H9 (cell line): ENCODE data around the gene CARS1. TPM values are rescaled to one million over a fixed set of nuclear protein-coding genes. Genes with fewer than 3 reads are reported as not detected.

Experiments
- DNase-seq: peaks from one replicate; pipeline ENCODE4 v3.0.0-alpha.2; 2017
- H2AFZ ChIP-seq: one replicate; pipeline ENCODE4 v1.6.1; 2013; ENCODE audit warnings: mild to moderate bottlenecking, low read length, control low read depth, moderate library complexity
- H2AK5ac ChIP-seq: 2 replicates; pipeline ENCODE4 v1.6.1; 2013; ENCODE audit warnings: low read length, control low read depth, mixed read lengths; ENCODE audit not compliant: insufficient read length
- H2BK120ac ChIP-seq: one replicate; pipeline ENCODE4 v1.6.1; 2013; ENCODE audit warnings: low read depth, mild to moderate bottlenecking, low read length, control low read depth, inconsistent platforms; ENCODE audit not compliant: poor library complexity, severe bottlenecking
- H2BK12ac ChIP-seq: 2 replicates; pipeline ENCODE4 v1.6.1; 2013; ENCODE audit warnings: low read length, control low read depth, mixed read lengths, low read depth; ENCODE audit not compliant: insufficient read length
- H2BK15ac ChIP-seq: 2 replicates; pipeline ENCODE4 v1.6.1; 2013; ENCODE audit warnings: low read depth, low read length, control low read depth
- H2BK20ac ChIP-seq: one replicate; pipeline ENCODE4 v1.6.1; 2013; ENCODE audit warnings: low read depth, mild to moderate bottlenecking, low read length, control low read depth, inconsistent platforms; ENCODE audit not compliant: poor library complexity, severe bottlenecking
- H2BK5ac ChIP-seq: 2 replicates; pipeline ENCODE4 v1.6.1; 2013; ENCODE audit warnings: low read length, control low read depth, mixed read lengths; ENCODE audit not compliant: insufficient read length
- H3K14ac ChIP-seq: 2 replicates; pipeline ENCODE4 v1.6.1; 2013; ENCODE audit warnings: low read length, control low read depth; ENCODE audit not compliant: insufficient read depth
- H3K18ac ChIP-seq: 2 replicates; pipeline ENCODE4 v1.6.1; 2013; ENCODE audit warnings: low read depth, mild to moderate bottlenecking, mixed read lengths, low read length, control low read depth; ENCODE audit not compliant: insufficient read length
- H3K23ac ChIP-seq: 2 replicates; pipeline ENCODE4 v1.6.1; 2013; ENCODE audit warnings: low read length, control low read depth, mixed read lengths, low read depth; ENCODE audit not compliant: insufficient read length
- H3K23me2 ChIP-seq: 2 replicates; pipeline ENCODE4 v1.6.1; 2013; ENCODE audit warnings: low read depth, mild to moderate bottlenecking, mixed read lengths, low read length, control low read depth; ENCODE audit not compliant: insufficient read length, poor library complexity, severe bottlenecking
- H3K27ac ChIP-seq: 2 replicates; pipeline ENCODE4 v1.5.1; 2013; ENCODE audit warnings: low read length, control low read depth, mixed read lengths, low read depth; ENCODE audit not compliant: insufficient read length
- H3K27me3 ChIP-seq: 2 replicates; pipeline ENCODE4 v1.6.1; 2013; ENCODE audit warnings: low read length, control low read depth, inconsistent platforms; ENCODE audit not compliant: insufficient read depth
- H3K4ac ChIP-seq: 2 replicates; pipeline ENCODE4 v1.6.1; 2013; ENCODE audit warnings: low read depth, mild to moderate bottlenecking, control low read depth, inconsistent platforms, low read length, moderate library complexity
- H3K4me1 ChIP-seq: 2 replicates; pipeline ENCODE4 v1.6.1; 2013; ENCODE audit warnings: low read length, control low read depth, inconsistent platforms; ENCODE audit not compliant: insufficient read depth
- H3K4me2 ChIP-seq: 2 replicates; pipeline ENCODE4 v1.6.1; 2013; ENCODE audit warnings: low read length, control low read depth, mixed read lengths; ENCODE audit not compliant: insufficient read length, insufficient read depth
- H3K56ac ChIP-seq: 2 replicates; pipeline ENCODE4 v1.6.1; 2013; ENCODE audit warnings: low read depth, mild to moderate bottlenecking, mixed read lengths, low read length, control low read depth; ENCODE audit not compliant: insufficient read length
- H3K79me1 ChIP-seq: 2 replicates; pipeline ENCODE4 v1.6.1; 2013; ENCODE audit warnings: low read depth, mild to moderate bottlenecking, moderate library complexity, low read length, control low read depth, inconsistent platforms; ENCODE audit not compliant: insufficient read depth, poor library complexity, severe bottlenecking
- H3K79me2 ChIP-seq: 2 replicates; pipeline ENCODE4 v1.6.1; 2013; ENCODE audit warnings: low read length, control low read depth, inconsistent platforms; ENCODE audit not compliant: insufficient read depth
- H3K9ac ChIP-seq: 2 replicates; pipeline ENCODE4 v1.6.1; 2013; ENCODE audit warnings: low read length, control low read depth, mixed read lengths; ENCODE audit not compliant: insufficient read length; ENCODE audit errors: extremely low read depth
- H3K9me3 ChIP-seq: one replicate; pipeline ENCODE4 v1.6.1; 2013; ENCODE audit warnings: low read depth, low read length, inconsistent platforms; ENCODE audit not compliant: control insufficient read depth
- H3T11ph ChIP-seq: one replicate; pipeline ENCODE4 v1.6.1; 2013; ENCODE audit warnings: mild to moderate bottlenecking, low read length, control low read depth, inconsistent platforms
- H4K20me1 ChIP-seq: one replicate; pipeline ENCODE4 v1.6.1; 2013; ENCODE audit not compliant: control insufficient read depth, insufficient read length, insufficient read depth
- H4K5ac ChIP-seq: 2 replicates; pipeline ENCODE4 v1.6.1; 2013; ENCODE audit warnings: low read depth, mild to moderate bottlenecking, mixed read lengths, low read length, control low read depth; ENCODE audit not compliant: insufficient read length
- H4K8ac ChIP-seq: replicated peaks from 2 replicates; pipeline ENCODE4 v1.6.1; 2013; ENCODE audit warnings: low read length, control low read depth, mixed read lengths, low read depth; ENCODE audit not compliant: insufficient read length
- H4K91ac ChIP-seq: 2 replicates; pipeline ENCODE4 v1.6.1; 2013; ENCODE audit warnings: low read depth, mild to moderate bottlenecking, moderate library complexity, mixed read lengths, low read length, control low read depth; ENCODE audit not compliant: insufficient read length
- H3K27ac Mint-ChIP-seq, 3 experiments: 2 replicates in 2 of 3; 3 replicates in 1 of 3; pipeline ENCODE4 v1.8.0; 2020 to 2021; ENCODE audit warnings: mixed read lengths in 3 of 3, mild to moderate bottlenecking in 1 of 3, moderate library complexity in 1 of 3
- H3K27me3 Mint-ChIP-seq: 2 replicates; pipeline ENCODE4 v1.8.0; 2021; ENCODE audit warnings: low read depth, mild to moderate bottlenecking, moderate library complexity, mixed read lengths
- H3K36me3 Mint-ChIP-seq, 3 experiments: 2 replicates in 2 of 3; 3 replicates in 1 of 3; pipeline ENCODE4 v1.8.0; 2020 to 2021; ENCODE audit warnings: low read depth in 3 of 3, mixed read lengths in 3 of 3; ENCODE audit not compliant: insufficient read depth in 1 of 3
- H3K4me1 Mint-ChIP-seq, 2 experiments: 2 replicates each; pipeline ENCODE4 v1.8.0; 2020; ENCODE audit warnings: mixed read lengths in 2 of 2
- H3K4me3 Mint-ChIP-seq, 2 experiments: 2 replicates in 1 of 2; 3 replicates in 1 of 2; pipeline ENCODE4 v1.8.0; 2020 to 2021; ENCODE audit warnings: mild to moderate bottlenecking in 2 of 2, mixed read lengths in 2 of 2, moderate library complexity in 1 of 2
- H3K9me3 Mint-ChIP-seq, 2 experiments: 2 replicates in 1 of 2; 3 replicates in 1 of 2; pipeline ENCODE4 v1.8.0; 2020; ENCODE audit warnings: mild to moderate bottlenecking in 2 of 2, mixed read lengths in 2 of 2, moderate library complexity in 1 of 2
- CTCF ChIP-seq: fragments of 200-600 bp; sonication (generic); conservative IDR thresholded peaks from 3 replicates; pipeline ENCODE4 v1.8.0; 2021; ENCODE audit warnings: antibody characterized with exemption, mild to moderate bottlenecking
- WGBS: extraction: QIAGEN DNeasy Blood & Tissue Kit; methylation state at CpG from one replicate; pipeline ENCODE4 v1.1.7; 2013; ENCODE audit warnings: missing lambda C conversion rate, low lambda C conversion rate, mixed read lengths; ENCODE audit not compliant: insufficient read length; ENCODE audit errors: extremely low coverage; 5-methylcytosine and 5-hydroxymethylcytosine counted together
- total RNA-seq: library from RNA; stranded (reverse); gene quantifications from 2 replicates; pipeline ENCODE4 v1.2.1, GENCODE V29; 2021

CARS1 gene
- total RNA-seq, 1 experiment from 2014 or later: 92.3 TPM

- Mint-ChIP-seq H3K4me1 (peaks cover 28 to 31% of the 10 kb centered on the region in 2 experiments), H3K27ac (peak overlapping the region; percentile 91 to 100 (median 99)), H3K9me3 (no peaks in the 10 kb centered on the region; a peak in 1 of 5 replicates), H3K27me3 (no peaks in the 10 kb centered on the region), H3K36me3 (peaks cover 3 to 5% (median 4%) of the 10 kb centered on the region in 3 experiments; a peak in 6 of 7 replicates), H3K4me3 (peak overlapping the region; percentile 94 to 97)
- no peak overlapping the region for H3K23ac ChIP-seq
- H3K4me1 ChIP-seq: peaks cover 4% of the 10 kb centered on the region
- no peaks in the 10 kb centered on the region for H3K27me3 ChIP-seq
- TF ChIP-seq CTCF: no peak
- H3K4ac ChIP-seq: no peak overlapping the region
- DNase-seq: no peak
- no peaks in the 10 kb centered on the region for H3K79me1 ChIP-seq
- H3T11ph ChIP-seq: no peak overlapping the region
- no peak overlapping the region for H2AFZ ChIP-seq
- H3K4me2 ChIP-seq: peak overlapping the region; percentile 54
- no peak overlapping the region for H2BK12ac ChIP-seq
- H2BK20ac ChIP-seq: no peak overlapping the region
- H4K5ac ChIP-seq: no peak overlapping the region
- H2BK120ac ChIP-seq: no peak overlapping the region
- H2BK5ac ChIP-seq: no peak overlapping the region
- H2BK15ac ChIP-seq: no peak overlapping the region
- peaks cover 33% of the 10 kb centered on the region; the same call in 1 of the 2 replicates for H3K79me2 ChIP-seq
- WGBS: no CpG with 5 or more reads among the region's 7 CpGs
- H3K14ac ChIP-seq: peak overlapping the region; percentile 91
- no peak overlapping the region for H3K56ac ChIP-seq
- no peak overlapping the region for H3K27ac ChIP-seq
- no peaks in the 10 kb centered on the region for H3K9me3 ChIP-seq
- H3K18ac ChIP-seq: peak overlapping the region; percentile 82
- peaks cover 18% of the 10 kb centered on the region for H3K23me2 ChIP-seq
- no peak overlapping the region for H2AK5ac ChIP-seq
- peaks cover 2% of the 10 kb centered on the region for H4K20me1 ChIP-seq
- peak overlapping the region; percentile 82 for H3K9ac ChIP-seq
- no peak overlapping the region for H4K91ac ChIP-seq
- no peak overlapping the region for H4K8ac ChIP-seq
These were observed 64.3 kb downstream of the CARS1 start for GRCh38 chr11:2992997-2993325.
